Kidney (tissue), 14 donors: ENCODE results near the gene DCXR. TPM values are rescaled to one million over a fixed set of nuclear protein-coding genes. Genes with fewer than 3 reads are reported as not detected.

Source experiments
- DNase-seq, 5 donors: peaks; one replicate each; pipeline ENCODE4 v3.0.0-alpha.2; 2013 to 2020
- FAIRE-seq: peaks from 2 replicates; lab custom pipeline; 2012; peaks lifted over from hg19 to GRCh38; lab: Jason Lieb, UNC
- H3K27ac ChIP-seq, 2 donors: one replicate each; pipeline ENCODE4 v1.7.0; 2013; ENCODE audit warnings: low read depth in 2 of 2, low read length in 2 of 2, inconsistent platforms in 1 of 2
- H3K27me3 ChIP-seq: one replicate; pipeline ENCODE4 v1.7.1; 2013; ENCODE audit warnings: low read length, inconsistent platforms; ENCODE audit not compliant: control insufficient read depth, insufficient read depth
- H3K36me3 ChIP-seq, 3 donors: one replicate each; pipeline versions ENCODE4 v1.7.0 to v1.7.1; 2013; ENCODE audit warnings: low read length in 3 of 3, control low read depth in 1 of 3, inconsistent platforms in 1 of 3; ENCODE audit not compliant: insufficient read depth in 3 of 3, control insufficient read depth in 2 of 3
- H3K4me1 ChIP-seq, 3 donors: one replicate each; pipeline versions ENCODE4 v1.7.0 to v1.7.1; 2013; ENCODE audit warnings: low read length in 3 of 3, inconsistent platforms in 1 of 3, low read depth in 1 of 3; ENCODE audit not compliant: control insufficient read depth in 2 of 3, insufficient read depth in 2 of 3
- H3K4me3 ChIP-seq, 3 donors: one replicate each; pipeline versions ENCODE4 v1.7.0 to v1.8.1; 2013; ENCODE audit warnings: low read length in 3 of 3, control low read depth in 1 of 3, inconsistent platforms in 1 of 3
- H3K9ac ChIP-seq, 3 donors: one replicate each; pipeline versions ENCODE4 v1.7.0 to v1.7.1; 2013; ENCODE audit warnings: low read length in 3 of 3, control low read depth in 1 of 3, inconsistent platforms in 1 of 3
- H3K9me3 ChIP-seq, 3 donors: one replicate each; pipeline versions ENCODE4 v1.7.0 to v1.7.1; 2013; ENCODE audit warnings: low read length in 3 of 3, control low read depth in 1 of 3, inconsistent platforms in 1 of 3; ENCODE audit not compliant: control insufficient read depth in 2 of 3, insufficient read depth in 1 of 3
- intact Hi-C: fragments of 100-400 bp; cut with DNase I; formaldehyde crosslinking; loops from one replicate; pipeline ENCODE4 v1.11.1; 2022
- polyA plus RNA-seq: library from polyadenylated mRNA; stranded (reverse); fragments of 350-450 nt; fragmentation: Illumina TruSeq; extraction: RNeasy Lipid Tissue Mini Kit (QIAGEN cat#74804); gene quantifications from one replicate; pipeline ENCODE4 v1.2.3, GENCODE V29; 2014; ENCODE audit warnings: low read depth, low replicate concordance; ENCODE audit not compliant: insufficient read depth
- total RNA-seq: library from RNA; stranded (reverse); fragmentation: NEBNext Ultra II Directional; extraction: Animal tissue kit (Norgen Biotek cat#: 25700); gene quantifications from one replicate; pipeline ENCODE4 v1.2.1, GENCODE V29; 2021
- TF ChIP-seq, protein P1 (sequence below): IDR thresholded peaks from 3 replicates; pipeline ENCODE4 v1.5.1; 2012; ENCODE audit warnings: mild to moderate bottlenecking, moderate library complexity, borderline replicate concordance; ENCODE audit not compliant: insufficient read depth; ENCODE audit errors: extremely low read depth
- donor health status: control.
- donor health status: control.
- donor health status: control.
- donor health status: control.
- donor health status: control.
- donor health status: DM: yes; HTN: yes; CAD: no.
- donor health status: Normal renal cell carcinoma (clear cell type).

The DCXR gene
- total and polyA plus RNA-seq, 2 donors from 2014 or later = 102 to 551 TPM

DNA sequence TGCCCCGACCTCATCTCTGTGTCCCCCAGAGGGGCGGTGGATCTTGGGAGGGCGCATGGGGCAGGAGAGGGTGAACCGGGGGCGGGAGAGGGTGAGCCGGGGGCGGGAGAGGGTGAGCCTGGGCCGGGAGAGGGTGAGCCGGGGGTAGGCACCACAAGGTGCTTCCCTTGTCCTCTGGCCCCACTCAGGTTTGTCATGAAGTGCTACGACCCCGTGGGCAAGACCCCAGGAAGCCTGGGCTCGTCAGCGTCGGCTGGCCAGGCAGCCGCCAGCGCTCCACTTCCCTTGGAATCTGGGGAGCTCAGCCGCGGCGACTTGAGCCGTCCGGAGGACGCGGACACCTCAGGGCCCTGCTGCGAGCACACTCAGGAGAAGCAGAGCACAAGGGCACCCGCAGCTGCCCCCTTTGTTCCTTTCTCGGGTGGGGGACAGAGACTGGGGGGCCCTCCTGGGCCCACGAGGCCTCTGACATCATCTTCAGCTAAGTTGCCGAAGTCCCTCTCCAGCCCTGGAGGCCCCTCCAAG, 41.2 kb downstream of the DCXR start:
- Histone ChIP-seq H3K9me3 (no peaks in the 10 kb centered on the region), H3K27me3 (no peaks in the 10 kb centered on the region), H3K36me3 (no peaks in the 10 kb centered on the region), H3K9ac (no peak overlapping the region), H3K4me1 (peaks cover 0 to 19% (median 13%) of the 10 kb centered on the region in 3 donors), H3K4me3 (no peak overlapping the region), H3K27ac (no peak overlapping the region)
- DNase-seq (peak in 1 of 5 donors; percentile 69), FAIRE-seq (no peak)
- TF ChIP-seq, protein P1, sequence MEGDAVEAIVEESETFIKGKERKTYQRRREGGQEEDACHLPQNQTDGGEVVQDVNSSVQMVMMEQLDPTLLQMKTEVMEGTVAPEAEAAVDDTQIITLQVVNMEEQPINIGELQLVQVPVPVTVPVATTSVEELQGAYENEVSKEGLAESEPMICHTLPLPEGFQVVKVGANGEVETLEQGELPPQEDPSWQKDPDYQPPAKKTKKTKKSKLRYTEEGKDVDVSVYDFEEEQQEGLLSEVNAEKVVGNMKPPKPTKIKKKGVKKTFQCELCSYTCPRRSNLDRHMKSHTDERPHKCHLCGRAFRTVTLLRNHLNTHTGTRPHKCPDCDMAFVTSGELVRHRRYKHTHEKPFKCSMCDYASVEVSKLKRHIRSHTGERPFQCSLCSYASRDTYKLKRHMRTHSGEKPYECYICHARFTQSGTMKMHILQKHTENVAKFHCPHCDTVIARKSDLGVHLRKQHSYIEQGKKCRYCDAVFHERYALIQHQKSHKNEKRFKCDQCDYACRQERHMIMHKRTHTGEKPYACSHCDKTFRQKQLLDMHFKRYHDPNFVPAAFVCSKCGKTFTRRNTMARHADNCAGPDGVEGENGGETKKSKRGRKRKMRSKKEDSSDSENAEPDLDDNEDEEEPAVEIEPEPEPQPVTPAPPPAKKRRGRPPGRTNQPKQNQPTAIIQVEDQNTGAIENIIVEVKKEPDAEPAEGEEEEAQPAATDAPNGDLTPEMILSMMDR = no peak
- intact Hi-C loops = no loop called here

DNA sequence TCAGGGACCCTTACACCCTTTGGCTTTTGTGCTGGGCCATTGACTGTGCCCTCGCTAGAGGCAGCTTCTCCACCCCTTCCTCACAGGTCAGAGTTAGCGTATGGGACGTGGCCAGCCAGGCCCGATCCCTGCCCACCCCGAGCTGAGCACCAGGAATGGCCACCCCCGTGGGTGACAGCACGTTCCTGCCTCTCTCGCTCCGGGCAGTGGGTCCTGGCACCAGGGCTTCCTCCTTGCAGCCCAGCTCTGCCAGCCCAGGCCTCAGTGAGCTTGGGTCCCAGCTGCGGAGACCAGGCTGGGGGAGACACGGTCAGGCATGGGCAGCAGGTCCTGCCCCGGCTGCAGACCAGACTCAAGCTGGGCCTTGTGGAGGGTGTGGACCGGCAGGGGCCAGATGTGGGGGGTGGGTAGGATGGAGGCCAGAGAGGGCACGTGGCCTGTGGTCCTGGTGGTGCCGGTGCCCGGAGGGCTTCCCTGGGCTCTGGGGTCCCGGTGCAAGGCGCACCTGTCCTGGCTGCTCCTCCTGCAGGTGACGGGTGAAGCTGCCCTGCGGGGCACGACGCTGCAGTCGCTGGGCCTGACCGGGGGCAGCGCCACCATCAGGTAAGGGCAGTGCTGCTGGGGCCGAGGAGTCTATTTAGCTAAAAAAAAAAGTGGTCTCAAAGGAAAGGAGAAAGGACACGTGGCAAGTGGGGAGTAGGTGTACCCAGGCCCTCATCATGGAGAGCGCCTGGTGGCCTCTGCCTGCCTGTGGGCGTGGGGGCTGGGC, 41.9 kb downstream of the DCXR start:
- H3K9ac ChIP-seq = no peak overlapping the region
- TF ChIP-seq, protein P1 = no peak
- no peaks in the 10 kb centered on the region for H3K9me3 ChIP-seq
- no peak overlapping the region for H3K4me3 ChIP-seq
- DNase-seq (peak in 2 of 5 donors; percentile 59 to 63), FAIRE-seq (no peak)
- H3K27me3 ChIP-seq = no peaks in the 10 kb centered on the region
- H3K36me3 ChIP-seq = no peaks in the 10 kb centered on the region
- intact Hi-C loops = no loop called here
- H3K27ac ChIP-seq = no peak overlapping the region
- H3K4me1 ChIP-seq = peaks cover 0 to 19% (median 18%) of the 10 kb centered on the region in 3 donors

DNA sequence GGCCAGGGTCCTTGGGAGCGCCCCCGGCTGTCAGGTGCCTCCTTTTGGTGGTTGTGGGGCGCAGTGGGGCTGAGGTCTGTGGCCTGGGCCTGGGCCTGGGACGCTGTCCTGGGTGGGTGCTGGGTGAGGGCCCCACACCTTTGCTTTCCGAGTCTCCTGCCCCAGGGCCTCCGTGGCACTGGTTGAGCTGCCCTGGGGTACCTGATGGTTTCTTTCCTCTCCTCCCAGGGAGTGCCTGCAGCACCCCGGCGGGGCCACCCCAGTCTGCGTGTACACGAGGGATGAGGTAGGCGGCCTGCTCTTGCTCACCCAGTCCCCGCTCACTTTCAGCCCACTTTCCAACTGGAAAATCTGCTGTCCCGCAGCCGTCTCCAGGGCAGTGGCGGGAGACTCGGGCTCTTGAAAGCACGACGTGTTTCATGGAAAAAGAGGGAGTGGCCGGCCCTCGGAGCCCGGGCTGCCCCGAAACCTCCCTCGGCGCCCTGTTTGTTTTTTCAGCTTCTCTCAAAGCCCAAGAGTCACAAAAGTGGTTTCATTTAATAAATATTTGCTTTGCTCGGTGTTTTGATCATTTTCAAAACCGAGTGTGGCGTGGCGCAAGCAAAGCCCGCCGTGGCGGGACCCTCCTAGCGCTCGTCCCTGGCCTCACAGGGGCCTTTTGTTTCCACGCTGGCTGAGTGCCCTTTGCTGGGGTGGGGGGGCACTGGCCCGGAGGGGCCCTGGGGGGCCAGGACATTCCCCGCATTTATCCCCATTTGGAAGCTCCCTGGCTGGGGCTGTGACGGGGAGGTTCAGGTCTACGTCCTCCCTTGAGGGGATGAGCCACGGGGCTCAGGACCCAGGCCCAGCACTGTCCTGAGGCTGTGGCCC, 42.7 kb downstream of the DCXR start:
- Histone ChIP-seq H3K27ac (no peak overlapping the region), H3K36me3 (no peaks in the 10 kb centered on the region), H3K4me1 (peaks cover 0 to 18% (median 17%) of the 10 kb centered on the region in 3 donors), H3K9ac (no peak overlapping the region), H3K9me3 (no peaks in the 10 kb centered on the region), H3K27me3 (no peaks in the 10 kb centered on the region), H3K4me3 (no peak overlapping the region)
- FAIRE-seq (no peak), DNase-seq (peak in 2 of 5 donors; percentile 29 to 58)
- intact Hi-C loops = no loop called here
- TF ChIP-seq, protein P1 = no peak
